ENCODE measurements around the gene LDLR.

The LDLR gene

GRCh38 chr19:11089254-11090013, at the start of gene LDLR:
Gene LDLR (plus strand): TSS chr19:11089463. CDS start chr19:11089549, 86 bp downstream.
- peak; percentile 56 for DNase-seq (ENCODE audit: low read depth)

- DNase-seq (ENCODE audit: low read depth), result no peak
Measured at GRCh38 chr19:11041194-11041593, 48.1 kb upstream of the LDLR start.

DNA sequence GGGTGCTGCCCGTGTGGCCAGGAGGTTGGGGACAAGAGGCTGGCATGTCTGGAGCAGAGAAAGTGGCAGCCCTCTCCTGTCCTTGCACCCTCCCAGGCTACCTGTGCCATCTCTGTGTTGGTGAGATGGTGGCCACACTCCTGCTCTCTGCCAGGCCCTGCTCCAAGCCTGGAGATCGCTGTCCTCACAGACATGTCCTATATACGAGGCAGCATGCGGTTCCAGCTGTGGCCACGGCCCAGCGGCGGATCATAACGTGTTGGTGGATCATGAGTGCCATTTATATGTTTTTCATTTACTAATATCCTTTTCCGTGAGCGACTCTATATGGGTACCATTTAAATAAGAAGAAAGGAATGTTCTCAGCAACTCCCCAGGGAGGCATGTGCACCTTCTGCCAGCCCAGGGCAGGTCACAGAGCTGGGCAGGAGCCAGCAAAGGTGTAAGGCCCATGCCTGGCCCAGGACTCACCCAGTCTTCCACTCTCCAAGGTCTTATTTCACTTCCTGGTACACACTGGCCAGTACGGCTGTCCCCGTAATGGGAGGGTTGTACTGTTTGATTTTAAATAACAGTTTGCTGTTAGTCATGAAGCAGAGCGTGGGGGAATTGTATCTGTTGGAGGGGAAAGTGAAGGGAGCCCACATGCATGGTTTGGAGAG, 47.2 kb upstream of the LDLR start:
- no peak for DNase-seq (ENCODE audit: low read depth)

DNA sequence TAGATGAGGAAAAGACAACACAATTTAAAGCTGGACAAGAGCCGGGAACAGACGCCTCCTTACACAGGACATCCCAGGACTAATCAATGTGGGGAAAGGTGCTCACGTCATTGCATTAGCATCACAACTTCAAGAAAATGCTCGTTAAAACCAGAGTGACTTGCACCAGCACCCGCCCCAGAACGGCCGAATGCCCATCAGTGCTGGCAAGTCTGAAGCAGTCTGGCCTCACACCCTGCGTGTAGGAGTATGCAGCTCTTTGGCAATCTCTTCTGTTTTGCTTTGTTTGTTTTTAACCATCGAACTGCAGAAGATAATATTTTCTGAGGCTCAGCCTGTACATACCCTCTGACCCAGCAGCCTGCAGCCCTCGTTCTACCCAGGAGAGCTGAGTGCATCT, 44.8 kb upstream of the LDLR start:
- no peak for DNase-seq (ENCODE audit: low read depth)

DNA sequence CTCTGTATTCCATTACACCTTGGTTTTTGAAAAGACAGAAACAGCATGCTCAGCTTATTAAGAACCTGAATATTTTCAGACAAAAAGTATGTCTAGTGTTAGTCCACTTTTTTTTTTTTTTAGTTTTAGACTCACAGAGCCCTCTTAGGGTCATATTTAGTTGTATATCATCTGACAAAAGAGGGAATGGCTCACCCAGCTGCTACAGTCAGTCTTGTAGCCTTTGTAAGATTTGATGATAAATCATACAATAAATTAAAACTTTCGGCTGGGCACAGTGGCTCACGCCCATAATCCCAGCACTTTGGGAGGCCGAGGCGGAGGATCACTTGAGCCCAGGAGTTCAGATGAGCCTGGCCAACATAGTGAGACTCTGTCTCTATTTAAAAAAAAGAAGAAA, 43.7 kb upstream of the LDLR start:
- no peak for DNase-seq (ENCODE audit: low read depth)

- no peak for DNase-seq (ENCODE audit: low read depth)
Measured at GRCh38 chr19:11046605-11047354, 42.5 kb upstream of the LDLR start.

DNA sequence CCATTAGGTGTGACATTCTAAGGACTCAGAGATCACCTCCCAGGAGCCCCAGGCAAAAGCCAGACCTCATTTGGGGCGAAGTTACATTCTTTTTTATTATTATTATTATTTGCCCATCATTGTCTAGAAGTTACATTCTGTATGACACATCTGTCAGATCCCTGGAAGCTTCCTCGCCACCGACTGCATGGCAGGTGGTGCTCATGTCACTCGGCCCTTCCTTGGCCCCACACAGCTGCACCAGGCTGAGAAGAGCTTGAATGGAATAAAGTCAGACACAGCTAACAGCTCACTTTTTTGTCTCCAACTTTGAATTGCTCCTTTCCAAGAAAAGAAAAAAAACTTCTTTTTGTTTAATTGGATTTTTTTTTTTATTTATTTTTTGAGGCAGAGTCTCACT, 41.4 kb upstream of the LDLR start:
- DNase-seq (ENCODE audit: low read depth), result no peak

- DNase-seq (ENCODE audit: low read depth), result no peak
Measured at GRCh38 chr19:11050323-11051114, 38.7 kb upstream of the LDLR start.

DNA sequence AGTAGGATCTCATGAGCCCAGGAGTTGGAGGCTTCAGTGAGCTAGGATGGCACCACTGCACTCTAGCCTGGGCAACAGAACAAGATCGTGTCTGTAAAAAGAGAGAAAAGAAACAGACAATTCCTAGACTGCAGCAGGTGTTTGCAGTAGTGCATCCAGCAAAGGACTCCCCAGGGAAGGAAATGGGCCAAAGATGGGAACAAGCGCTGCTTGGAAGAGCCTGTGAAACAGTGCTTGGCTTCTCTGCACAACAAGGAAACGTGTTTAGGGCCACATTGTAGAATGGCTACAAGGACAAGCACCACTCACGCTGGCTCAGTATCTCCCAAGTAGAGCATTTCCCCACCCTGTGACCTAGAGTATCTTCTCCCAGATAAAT, 35.5 kb upstream of the LDLR start:
- no peak for DNase-seq (ENCODE audit: low read depth)

- DNase-seq (ENCODE audit: low read depth), result no peak
Measured at GRCh38 chr19:11054200-11054599, 35.1 kb upstream of the LDLR start.

GRCh38 chr19:11054628-11055027, 34.6 kb upstream of the LDLR start:
- no peak for DNase-seq (ENCODE audit: low read depth)

GRCh38 chr19:11058246-11059030, 30.8 kb upstream of the LDLR start:
- DNase-seq (ENCODE audit: low read depth), result no peak

DNA sequence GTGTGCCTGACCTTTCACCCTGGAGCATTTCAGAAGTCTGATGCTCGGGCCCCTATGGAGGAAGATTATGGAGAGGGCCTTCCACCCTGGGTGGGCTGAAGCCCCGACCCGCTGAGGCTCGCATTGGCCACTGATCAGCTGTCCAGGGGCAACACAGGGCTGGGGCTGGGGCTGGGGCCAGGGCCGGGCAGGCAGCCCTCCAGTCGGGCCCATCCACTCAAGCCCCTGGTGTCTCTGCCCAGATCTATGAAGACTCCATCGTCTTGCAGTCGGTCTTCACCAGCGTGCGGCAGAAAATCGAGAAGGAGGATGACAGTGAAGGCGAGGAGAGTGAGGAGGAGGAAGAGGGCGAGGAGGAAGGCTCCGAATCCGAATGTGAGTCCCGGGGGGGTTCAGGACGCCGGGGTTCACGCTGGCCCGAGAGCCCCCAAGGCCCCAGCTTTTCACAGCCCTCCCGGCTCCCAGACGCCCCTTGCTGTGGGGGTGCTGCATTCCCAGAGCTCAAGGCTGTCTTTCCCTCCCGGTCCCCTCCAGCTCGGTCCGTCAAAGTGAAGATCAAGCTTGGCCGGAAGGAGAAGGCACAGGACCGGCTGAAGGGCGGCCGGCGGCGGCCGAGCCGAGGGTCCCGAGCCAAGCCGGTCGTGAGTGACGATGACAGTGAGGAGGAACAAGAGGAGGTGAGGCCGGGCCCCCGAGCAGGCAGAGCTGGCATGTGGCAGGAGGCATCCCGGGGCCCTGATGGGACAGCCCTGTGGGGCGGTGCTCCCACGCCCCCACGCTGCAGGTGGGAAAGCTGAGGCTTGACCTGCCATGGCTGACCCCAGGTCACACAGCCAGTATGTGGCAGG, 29.5 kb upstream of the LDLR start:
- DNase-seq (ENCODE audit: low read depth), result no peak

DNA sequence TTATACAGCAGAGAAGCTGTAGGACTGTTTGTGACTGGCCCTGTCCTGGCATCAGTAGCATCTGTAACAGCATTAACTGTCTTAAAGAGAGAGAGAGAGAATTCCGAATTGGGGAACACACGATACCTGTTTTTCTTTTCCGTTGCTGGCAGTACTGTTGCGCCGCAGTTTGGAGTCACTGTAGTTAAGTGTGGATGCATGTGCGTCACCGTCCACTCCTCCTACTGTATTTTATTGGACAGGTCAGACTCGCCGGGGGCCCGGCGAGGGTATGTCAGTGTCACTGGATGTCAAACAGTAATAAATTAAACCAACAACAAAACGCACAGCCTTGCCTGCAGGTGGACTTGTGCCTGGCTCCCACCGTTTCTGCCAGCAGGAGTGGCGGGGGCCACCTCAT, 27.3 kb upstream of the LDLR start:
- DNase-seq (ENCODE audit: low read depth), result no peak

GRCh38 chr19:11063434-11063833, 25.8 kb upstream of the LDLR start:
- DNase-seq (ENCODE audit: low read depth), result no peak

DNA sequence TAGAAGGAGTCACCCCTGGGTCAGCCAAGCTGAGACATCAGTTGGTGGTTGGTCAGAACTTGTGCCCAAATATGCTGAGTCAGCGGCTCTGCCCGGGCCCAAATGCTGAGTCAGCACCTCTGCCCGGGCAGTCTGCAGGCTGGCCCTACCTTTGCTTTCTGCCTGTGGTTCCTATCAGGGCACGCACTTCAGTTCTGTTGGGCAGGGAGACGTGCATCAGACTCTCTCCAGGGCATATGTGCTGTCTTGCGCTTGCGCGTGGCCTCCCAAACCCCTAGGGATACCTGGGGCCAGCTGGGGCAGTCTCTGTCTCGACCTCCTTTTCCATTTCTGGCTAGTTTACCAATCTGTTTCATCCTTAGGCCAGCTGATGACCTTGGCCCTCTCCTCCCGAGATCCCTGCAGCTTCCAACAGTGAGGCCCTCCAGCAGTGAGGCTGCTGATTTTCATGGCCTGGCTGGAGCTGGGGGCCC, 24.4 kb upstream of the LDLR start:
- no peak for DNase-seq (ENCODE audit: low read depth)

GRCh38 chr19:11066326-11066725, 22.9 kb upstream of the LDLR start:
- DNase-seq (ENCODE audit: low read depth), result no peak

DNA sequence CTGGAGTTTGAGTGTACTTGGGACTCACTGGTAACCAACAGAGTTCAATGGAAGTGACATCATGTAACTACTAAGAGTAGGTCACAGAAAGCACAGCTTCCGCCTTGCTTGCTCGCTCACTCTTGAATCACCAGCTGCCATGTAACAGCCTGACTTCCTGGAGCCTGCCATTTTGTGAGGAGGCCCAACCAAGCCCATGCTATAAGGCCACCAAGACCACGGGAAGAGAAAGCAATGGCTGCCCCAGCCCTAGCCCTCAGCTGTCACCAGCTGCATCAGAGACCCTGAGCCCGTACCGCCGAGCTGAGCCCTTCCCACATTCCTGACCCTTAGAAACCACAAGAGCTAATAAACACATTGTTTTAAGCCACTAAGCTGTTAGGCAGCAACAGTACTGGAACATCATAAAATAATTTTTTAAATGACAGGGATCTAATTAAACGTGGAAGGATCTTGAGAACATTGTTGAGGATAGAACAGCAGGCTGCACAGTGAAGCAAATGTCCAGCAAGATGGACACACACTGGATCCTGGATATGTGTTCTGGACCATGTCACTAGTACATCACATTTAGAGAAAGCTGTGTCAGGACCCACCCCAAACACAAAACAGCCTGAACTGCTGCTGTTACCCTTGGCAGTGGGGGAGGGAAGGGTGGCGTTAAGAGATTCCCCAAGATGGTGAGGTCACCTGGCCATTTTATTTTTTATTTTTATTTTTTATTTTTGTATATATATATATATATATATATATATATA, 21.7 kb upstream of the LDLR start:
- no peak for DNase-seq (ENCODE audit: low read depth)

DNA sequence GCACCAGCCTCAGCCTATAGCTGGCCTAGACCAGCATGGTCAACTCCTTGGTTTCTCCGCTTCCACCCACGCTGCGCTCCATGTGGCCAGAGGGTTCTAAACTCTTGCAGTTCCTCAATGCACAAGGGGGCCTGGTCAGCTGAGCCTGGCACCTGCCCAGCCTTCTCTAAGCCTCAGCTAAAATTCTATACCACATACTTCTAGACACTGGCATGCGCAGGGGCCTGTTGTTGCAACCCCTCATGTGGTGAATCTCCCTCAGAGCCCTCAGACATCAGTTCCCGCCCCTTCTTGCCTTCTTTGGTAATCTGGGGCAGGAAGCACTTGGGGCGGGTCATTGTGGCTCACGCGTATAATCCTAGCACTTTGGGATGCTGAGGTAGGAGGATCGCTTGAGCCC, 19.7 kb upstream of the LDLR start:
- DNase-seq (ENCODE audit: low read depth), result no peak

DNA sequence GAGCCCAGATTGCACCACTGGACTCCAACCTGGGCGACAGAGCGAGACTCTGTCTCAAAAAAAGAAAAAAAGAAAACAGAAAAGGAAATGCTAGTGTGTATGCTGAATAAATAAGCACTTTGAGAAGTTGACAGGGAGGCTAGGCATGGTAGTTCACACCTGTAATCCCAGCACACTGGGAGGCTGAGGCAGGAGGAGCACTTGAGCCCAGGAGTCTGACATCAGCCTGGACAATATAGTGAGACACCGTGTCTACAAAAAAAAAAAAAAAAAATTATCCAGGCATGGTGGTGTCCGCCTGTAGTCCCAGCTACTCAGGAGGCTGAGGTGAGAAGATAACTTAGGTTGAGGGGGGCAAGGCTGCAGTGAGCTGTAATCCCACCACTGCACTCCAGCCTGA, 19.1 kb upstream of the LDLR start:
- no peak for DNase-seq (ENCODE audit: low read depth)

All from activated T-helper 1 cell treated with Interleukin-2 at 50 U/mL for 16 hours (primary cell).